ENCODE results near the gene OBSCN. TPM values are rescaled to one million over a fixed set of nuclear protein-coding genes. Genes with fewer than 3 reads are reported as not detected.

OBSCN gene
- total and polyA plus RNA-seq, 10 of the 15 experiments (the other 5 are each of a cell fraction or from before 2014, with no cell fraction given) = 0.01 to 0.36 (median 0.08) TPM; not detected in 2

DNA sequence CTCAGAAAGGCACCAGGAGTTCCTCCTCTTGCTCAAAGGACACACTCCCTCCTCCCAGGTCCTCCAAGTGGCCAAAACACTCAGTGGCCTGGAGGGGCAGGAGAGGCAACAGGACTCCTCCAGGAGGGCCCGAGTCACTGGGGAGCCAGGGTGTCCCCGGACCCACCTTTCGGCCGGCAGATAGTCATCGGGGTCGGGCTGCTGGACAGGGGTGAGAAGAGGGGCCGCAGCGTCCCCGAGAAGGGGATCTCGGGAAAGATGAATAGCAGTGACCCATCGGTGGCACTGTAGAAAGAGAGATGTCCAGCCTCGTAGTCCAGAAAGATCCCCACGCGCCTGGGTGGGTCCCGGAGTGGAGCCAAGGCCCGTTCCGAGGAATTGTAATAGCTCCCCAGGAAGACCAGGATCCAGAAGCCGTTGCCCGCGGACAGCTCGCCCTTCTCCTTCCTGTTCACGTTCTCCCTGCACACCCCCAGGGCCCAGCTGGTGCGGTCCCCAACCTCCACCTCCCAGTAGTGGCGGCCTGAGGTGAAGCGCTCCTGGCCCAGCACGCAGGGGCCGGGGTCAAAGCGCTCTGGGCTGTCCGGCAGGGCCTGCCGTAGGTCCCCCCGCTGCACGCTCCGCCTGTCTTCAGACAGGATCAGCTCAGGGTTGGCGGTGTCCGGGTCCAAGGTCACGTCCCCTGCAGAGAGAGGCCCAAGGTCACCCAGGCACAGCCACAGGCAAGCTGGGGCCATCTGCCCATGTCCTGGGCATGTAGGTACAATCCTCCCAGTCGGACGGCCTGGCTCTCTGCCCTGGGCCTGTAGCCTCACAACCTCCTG, 186.9 kb downstream of the OBSCN start:
- no peak overlapping the region for H3K9ac ChIP-seq (ENCODE audit: control insufficient read depth, insufficient read depth, low read length)
- RAD21 ChIA-PET (ENCODE audit: unreplicated experiment) = no interaction called here
- CTCF ChIA-PET = no interaction called here

GRCh38 chr1:228396770-228397662, 189.2 kb downstream of the OBSCN start:
- CTCF ChIA-PET = no interaction called here
- SMC1A ChIA-PET (ENCODE audit: uncharacterized antibody, unreplicated experiment) = no interaction called here
- Histone ChIP-seq H3K27me3 (replicated peaks in 1 of 2; ENCODE audit: control insufficient read depth in 2 of 2, insufficient read depth in 2 of 2, low read length in 1 of 2) (no peaks in the 10 kb centered on the region), H3K79me2 (ENCODE audit: control insufficient read depth, insufficient read depth, low read length) (peaks cover 1% of the 10 kb centered on the region; the same call in 1 of the 2 replicates), H3K4me2 (ENCODE audit: control insufficient read depth, insufficient read depth) (no peak overlapping the region), H3K36me3 (ENCODE audit: control insufficient read depth in 2 of 2, insufficient read depth in 2 of 2, low read length in 1 of 2) (peaks cover 11 to 24% of the 10 kb centered on the region in 2 experiments), H3K4me1 (ENCODE audit: control insufficient read depth, insufficient read depth, low read length) (no peaks in the 10 kb centered on the region), H3K27ac (ENCODE audit: control insufficient read depth, insufficient read depth) (no peak overlapping the region), H4K20me1 (ENCODE audit: control insufficient read depth, insufficient read depth) (no peaks in the 10 kb centered on the region), H3K9ac (ENCODE audit: control insufficient read depth, insufficient read depth, low read length) (no peak overlapping the region), H3K4me3 (no peak overlapping the region), H3K9me3 (replicated peaks; ENCODE audit: control insufficient read depth, insufficient read depth, low read length) (no peaks in the 10 kb centered on the region), H2AFZ (ENCODE audit: control insufficient read depth, low read depth, low read length) (no peak overlapping the region)
- intact Hi-C loops (cut with micrococcal nuclease; ENCODE audit: unreplicated experiment) (no loop called here), in situ Hi-C loops (cut with MboI) (no loop called here)
- ATAC-seq = no peak
- no peak for DNase-seq (ENCODE audit: low read depth, low spot score)
- no TSS peak for BruUV-seq (replicated peaks)
- RAD21 ChIA-PET (ENCODE audit: unreplicated experiment) = no interaction called here
- no peak for TF ChIP-seq CBFB (IDR thresholded peaks at IDR 0.05; ENCODE audit: low read depth)
- no peak for TF ChIP-seq HDAC2 (IDR thresholded peaks at IDR 0.05)
- no peak for TF ChIP-seq BHLHE40 (IDR thresholded peaks at IDR 0.05; ENCODE audit: borderline replicate concordance in 1 of 2, low read depth in 2 of 2, low read length in 1 of 2)
- TF ChIP-seq, protein P1, sequence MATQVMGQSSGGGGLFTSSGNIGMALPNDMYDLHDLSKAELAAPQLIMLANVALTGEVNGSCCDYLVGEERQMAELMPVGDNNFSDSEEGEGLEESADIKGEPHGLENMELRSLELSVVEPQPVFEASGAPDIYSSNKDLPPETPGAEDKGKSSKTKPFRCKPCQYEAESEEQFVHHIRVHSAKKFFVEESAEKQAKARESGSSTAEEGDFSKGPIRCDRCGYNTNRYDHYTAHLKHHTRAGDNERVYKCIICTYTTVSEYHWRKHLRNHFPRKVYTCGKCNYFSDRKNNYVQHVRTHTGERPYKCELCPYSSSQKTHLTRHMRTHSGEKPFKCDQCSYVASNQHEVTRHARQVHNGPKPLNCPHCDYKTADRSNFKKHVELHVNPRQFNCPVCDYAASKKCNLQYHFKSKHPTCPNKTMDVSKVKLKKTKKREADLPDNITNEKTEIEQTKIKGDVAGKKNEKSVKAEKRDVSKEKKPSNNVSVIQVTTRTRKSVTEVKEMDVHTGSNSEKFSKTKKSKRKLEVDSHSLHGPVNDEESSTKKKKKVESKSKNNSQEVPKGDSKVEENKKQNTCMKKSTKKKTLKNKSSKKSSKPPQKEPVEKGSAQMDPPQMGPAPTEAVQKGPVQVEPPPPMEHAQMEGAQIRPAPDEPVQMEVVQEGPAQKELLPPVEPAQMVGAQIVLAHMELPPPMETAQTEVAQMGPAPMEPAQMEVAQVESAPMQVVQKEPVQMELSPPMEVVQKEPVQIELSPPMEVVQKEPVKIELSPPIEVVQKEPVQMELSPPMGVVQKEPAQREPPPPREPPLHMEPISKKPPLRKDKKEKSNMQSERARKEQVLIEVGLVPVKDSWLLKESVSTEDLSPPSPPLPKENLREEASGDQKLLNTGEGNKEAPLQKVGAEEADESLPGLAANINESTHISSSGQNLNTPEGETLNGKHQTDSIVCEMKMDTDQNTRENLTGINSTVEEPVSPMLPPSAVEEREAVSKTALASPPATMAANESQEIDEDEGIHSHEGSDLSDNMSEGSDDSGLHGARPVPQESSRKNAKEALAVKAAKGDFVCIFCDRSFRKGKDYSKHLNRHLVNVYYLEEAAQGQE (IDR thresholded peaks at IDR 0.05; ENCODE audit: low read depth, low read length) = no peak
- TF ChIP-seq, protein P2, sequence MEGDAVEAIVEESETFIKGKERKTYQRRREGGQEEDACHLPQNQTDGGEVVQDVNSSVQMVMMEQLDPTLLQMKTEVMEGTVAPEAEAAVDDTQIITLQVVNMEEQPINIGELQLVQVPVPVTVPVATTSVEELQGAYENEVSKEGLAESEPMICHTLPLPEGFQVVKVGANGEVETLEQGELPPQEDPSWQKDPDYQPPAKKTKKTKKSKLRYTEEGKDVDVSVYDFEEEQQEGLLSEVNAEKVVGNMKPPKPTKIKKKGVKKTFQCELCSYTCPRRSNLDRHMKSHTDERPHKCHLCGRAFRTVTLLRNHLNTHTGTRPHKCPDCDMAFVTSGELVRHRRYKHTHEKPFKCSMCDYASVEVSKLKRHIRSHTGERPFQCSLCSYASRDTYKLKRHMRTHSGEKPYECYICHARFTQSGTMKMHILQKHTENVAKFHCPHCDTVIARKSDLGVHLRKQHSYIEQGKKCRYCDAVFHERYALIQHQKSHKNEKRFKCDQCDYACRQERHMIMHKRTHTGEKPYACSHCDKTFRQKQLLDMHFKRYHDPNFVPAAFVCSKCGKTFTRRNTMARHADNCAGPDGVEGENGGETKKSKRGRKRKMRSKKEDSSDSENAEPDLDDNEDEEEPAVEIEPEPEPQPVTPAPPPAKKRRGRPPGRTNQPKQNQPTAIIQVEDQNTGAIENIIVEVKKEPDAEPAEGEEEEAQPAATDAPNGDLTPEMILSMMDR (IDR thresholded peaks at IDR 0.05 in 2 of 3, conservative IDR thresholded peaks at IDR 0.05 in 1 of 3; ENCODE audit: control insufficient read depth in 2 of 3, extremely low read depth in 1 of 3, insufficient read depth in 1 of 3, low read depth in 3 of 3, low read length in 3 of 3) = no peak
- TF ChIP-seq WRNIP1 (IDR thresholded peaks at IDR 0.05; ENCODE audit: borderline replicate concordance, low read depth, low read length) = no peak
- TF ChIP-seq POLR2AphosphoS5 (IDR thresholded peaks at IDR 0.05; ENCODE audit: low read length) = peak; percentile 9; the same call in 1 of the 2 replicates
- WGBS (ENCODE audit: insufficient coverage, insufficient replicate concordance, low lambda C conversion rate, missing lambda C conversion rate) = 80% methylated on average over 19 of the region's 21 CpGs
- no peak for FAIRE-seq
- POLR2A ChIA-PET = no interaction called here

More for the DNA sequence above, 186.9 kb downstream of the OBSCN start:
- Histone ChIP-seq H3K27me3 (replicated peaks in 1 of 2; ENCODE audit: control insufficient read depth in 2 of 2, insufficient read depth in 2 of 2, low read length in 1 of 2) (no peaks in the 10 kb centered on the region), H4K20me1 (ENCODE audit: control insufficient read depth, insufficient read depth) (no peaks in the 10 kb centered on the region), H3K27ac (ENCODE audit: control insufficient read depth, insufficient read depth) (no peak overlapping the region), H3K9me3 (replicated peaks; ENCODE audit: control insufficient read depth, insufficient read depth, low read length) (no peaks in the 10 kb centered on the region), H3K36me3 (ENCODE audit: control insufficient read depth in 2 of 2, insufficient read depth in 2 of 2, low read length in 1 of 2) (peaks cover 9 to 18% of the 10 kb centered on the region in 2 experiments; a peak in 3 of 4 replicates), H3K4me3 (no peak overlapping the region), H3K4me2 (ENCODE audit: control insufficient read depth, insufficient read depth) (no peak overlapping the region), H3K79me2 (ENCODE audit: control insufficient read depth, insufficient read depth, low read length) (no peaks in the 10 kb centered on the region), H2AFZ (ENCODE audit: control insufficient read depth, low read depth, low read length) (no peak overlapping the region), H3K4me1 (ENCODE audit: control insufficient read depth, insufficient read depth, low read length) (no peaks in the 10 kb centered on the region)
- FAIRE-seq = no peak
- TF ChIP-seq ATF7 (IDR thresholded peaks at IDR 0.05; ENCODE audit: low read depth) = no peak
- TF ChIP-seq RUNX3 (IDR thresholded peaks at IDR 0.05; ENCODE audit: low read length) = no peak
- TF ChIP-seq POLR2A (IDR thresholded peaks at IDR 0.05; ENCODE audit: low read depth, low read length) = 0 out of 2 replicates have a peak, but pooled peaks have one; percentile 5
- no peak for TF ChIP-seq BRCA1 (IDR thresholded peaks at IDR 0.05; ENCODE audit: low read depth, low read length)
- ChIA-PET SMC1A (ENCODE audit: uncharacterized antibody, unreplicated experiment) (no interaction called here), POLR2A (no interaction called here)
- WGBS (ENCODE audit: insufficient coverage, insufficient replicate concordance, low lambda C conversion rate, missing lambda C conversion rate) = over 99% methylated on average over 26 of the region's 38 CpGs
- in situ Hi-C loops (cut with MboI) = no loop called here
- BruUV-seq (replicated peaks) = no TSS peak
- intact Hi-C loops (cut with micrococcal nuclease; ENCODE audit: unreplicated experiment) = no loop called here
- ATAC-seq = no peak
- no peak for DNase-seq (ENCODE audit: low read depth, low spot score)
